ENCODE results near the gene SDK2.

GRCh38 chr17:73624496-73624988, 19.7 kb downstream of the SDK2 start:
- TF ChIP-seq CTCF (IDR thresholded peaks at IDR 0.05), result no peak
- no peak for TF ChIP-seq POLR2A (IDR thresholded peaks at IDR 0.05)
